ENCODE measurements around the gene RNASEH1.

GRCh38 chr2:3586220-3586619 is 28.1 kb upstream of the RNASEH1 start:
- TF ChIP-seq, protein P1, sequence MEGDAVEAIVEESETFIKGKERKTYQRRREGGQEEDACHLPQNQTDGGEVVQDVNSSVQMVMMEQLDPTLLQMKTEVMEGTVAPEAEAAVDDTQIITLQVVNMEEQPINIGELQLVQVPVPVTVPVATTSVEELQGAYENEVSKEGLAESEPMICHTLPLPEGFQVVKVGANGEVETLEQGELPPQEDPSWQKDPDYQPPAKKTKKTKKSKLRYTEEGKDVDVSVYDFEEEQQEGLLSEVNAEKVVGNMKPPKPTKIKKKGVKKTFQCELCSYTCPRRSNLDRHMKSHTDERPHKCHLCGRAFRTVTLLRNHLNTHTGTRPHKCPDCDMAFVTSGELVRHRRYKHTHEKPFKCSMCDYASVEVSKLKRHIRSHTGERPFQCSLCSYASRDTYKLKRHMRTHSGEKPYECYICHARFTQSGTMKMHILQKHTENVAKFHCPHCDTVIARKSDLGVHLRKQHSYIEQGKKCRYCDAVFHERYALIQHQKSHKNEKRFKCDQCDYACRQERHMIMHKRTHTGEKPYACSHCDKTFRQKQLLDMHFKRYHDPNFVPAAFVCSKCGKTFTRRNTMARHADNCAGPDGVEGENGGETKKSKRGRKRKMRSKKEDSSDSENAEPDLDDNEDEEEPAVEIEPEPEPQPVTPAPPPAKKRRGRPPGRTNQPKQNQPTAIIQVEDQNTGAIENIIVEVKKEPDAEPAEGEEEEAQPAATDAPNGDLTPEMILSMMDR (IDR thresholded peaks at IDR 0.05) = no peak
- no peak for TF ChIP-seq POLR2A (IDR thresholded peaks at IDR 0.05)
- TF ChIP-seq EP300 (IDR thresholded peaks at IDR 0.05) = no peak

Data from ovary (tissue), 3 donors.